Panc1 (cell line): ENCODE measurements around the gene CACNA1C. TPM values are rescaled to one million over a fixed set of nuclear protein-coding genes. Genes with fewer than 3 reads are reported as not detected.

Experiments used
- ATAC-seq: fragments of 200-7000 bp; cut with Tn5 transposase; 2 replicates; pipeline ENCODE4 v1.9.1; 2020; ENCODE audit warnings: mild to moderate bottlenecking, moderate library complexity
- BruUV-seq: library from RNA; stranded (reverse); fragments of 400-500 nt; replicated peaks from 2 replicates; lab custom pipeline; 2021; lab: Mats Ljungman, UMichigan
- CTCF ChIA-PET: fragments of 300-600 bp; sonication (Branson Sonifier 250); formaldehyde crosslinking; loops from one replicate; lab custom pipeline; 2022; ENCODE audit warnings: antibody characterized with exemption; lab: Charles Lee
- POLR2A ChIA-PET: fragments of 300-600 bp; sonication (Branson Sonifier 250); formaldehyde crosslinking; loops from one replicate; lab custom pipeline; 2022; ENCODE audit warnings: antibody characterized with exemption; lab: Charles Lee
- DNase-seq: peaks from one replicate; pipeline ENCODE4 v3.0.0-alpha.2; 2010; ENCODE audit warnings: low read depth, low spot score
- H3K27ac ChIP-seq: 2 replicates; pipeline ENCODE4 v1.5.1; 2011; ENCODE audit warnings: mild to moderate bottlenecking, low read length, inconsistent platforms
- H3K27me3 ChIP-seq: fragments of 200-500 bp; sonication (Bioruptor generic); 2 replicates; pipeline ENCODE4 v1.6.0; 2014; ENCODE audit warnings: low read length, inconsistent platforms; ENCODE audit not compliant: control insufficient read depth, insufficient read depth
- H3K36me3 ChIP-seq: fragments of 200-500 bp; sonication (Bioruptor generic); 2 replicates; pipeline ENCODE4 v1.5.1; 2014; ENCODE audit warnings: inconsistent platforms, mild to moderate bottlenecking, low read length, moderate library complexity; ENCODE audit not compliant: control insufficient read depth, insufficient read depth
- H3K4me1 ChIP-seq: 2 replicates; pipeline ENCODE4 v1.5.1; 2011; ENCODE audit warnings: inconsistent platforms, mild to moderate bottlenecking, low read length, moderate library complexity; ENCODE audit not compliant: control insufficient read depth, insufficient read depth
- H3K4me3 ChIP-seq, 2 experiments: 2 replicates each; pipeline ENCODE4 v1.5.1; 2011 to 2012; ENCODE audit warnings: low read depth in 2 of 2, low read length in 2 of 2, mild to moderate bottlenecking in 2 of 2, inconsistent platforms in 1 of 2, moderate library complexity in 1 of 2
- H3K9me3 ChIP-seq: fragments of 200-500 bp; sonication (Bioruptor generic); 2 replicates; pipeline ENCODE4 v1.5.1; 2014; ENCODE audit warnings: low read depth, mild to moderate bottlenecking, inconsistent platforms, low read length, moderate library complexity; ENCODE audit not compliant: control insufficient read depth, insufficient read depth
- CTCF ChIP-seq: fragments of 450-650 bp; IDR thresholded peaks from 2 replicates; pipeline ENCODE4 v1.5.1; 2017; ENCODE audit warnings: mild to moderate bottlenecking
- POLR2AphosphoS5 ChIP-seq: IDR thresholded peaks from 2 replicates; pipeline ENCODE4 v1.6.1; 2012; ENCODE audit warnings: mild to moderate bottlenecking, low read depth, low read length, moderate library complexity
- REST ChIP-seq, 2 experiments: IDR thresholded peaks; 2 replicates each; pipeline ENCODE4 v1.6.1; 2011 to 2012; ENCODE audit warnings: low read depth in 2 of 2, control low read depth in 1 of 2, low read length in 1 of 2, mild to moderate bottlenecking in 1 of 2, moderate library complexity in 1 of 2; ENCODE audit not compliant: insufficient read depth in 1 of 2
- SIN3A ChIP-seq: IDR thresholded peaks from 2 replicates; pipeline ENCODE4 v1.6.1; 2012; ENCODE audit warnings: low read depth, mild to moderate bottlenecking, low read length, moderate library complexity, borderline replicate concordance; ENCODE audit not compliant: insufficient read depth
- TCF7L2 ChIP-seq: IDR thresholded peaks from 2 replicates; pipeline ENCODE4 v1.6.1; 2011; ENCODE audit warnings: mild to moderate bottlenecking, low read depth, low read length, inconsistent platforms
- in situ Hi-C: cut with HindIII; loops from 2 replicates; pipeline ENCODE4 v1.10.0; 2016; ENCODE audit warnings: low sequenced_read_pairs, low pct_unique_long_range_greater_than_20kb
- intact Hi-C: fragments of 100-400 bp; cut with micrococcal nuclease; formaldehyde crosslinking; loops from one replicate; pipeline ENCODE4 v1.10.0; 2022; ENCODE audit not compliant: unreplicated experiment
- total RNA-seq: library from RNA; stranded (reverse); gene quantifications from one replicate; pipeline ENCODE4 v1.2.1, GENCODE V29; 2021; ENCODE audit not compliant: unreplicated experiment

Gene CACNA1C
- total RNA-seq, 1 experiment from 2014 or later: 0.03 TPM

- TF ChIP-seq POLR2AphosphoS5 (no peak), SIN3A (no peak), TCF7L2 (no peak), REST (IDR thresholded peaks at IDR 0.05; ENCODE audit: insufficient read depth in 1 of 2, low read depth in 2 of 2, low read length in 1 of 2) (no peak), CTCF (no peak)
- DNase-seq (no peak), ATAC-seq (no peak)
- Histone ChIP-seq H3K36me3 (no peaks in the 10 kb centered on the region), H3K4me3 (no peak overlapping the region), H3K27me3 (no peaks in the 10 kb centered on the region; the same call in 1 of the 2 replicates), H3K4me1 (no peaks in the 10 kb centered on the region), H3K9me3 (no peaks in the 10 kb centered on the region), H3K27ac (no peak overlapping the region)
- no TSS peak for BruUV-seq
- in situ Hi-C loops (no loop called here), intact Hi-C loops (no loop called here)
- CTCF ChIA-PET: no interaction called here
- POLR2A ChIA-PET: no interaction called here
Measured at GRCh38 chr12:2541631-2542204, 488.9 kb downstream of the CACNA1C start.

- Histone ChIP-seq H3K9me3 (no peaks in the 10 kb centered on the region), H3K4me1 (no peaks in the 10 kb centered on the region), H3K27ac (no peak overlapping the region), H3K36me3 (no peaks in the 10 kb centered on the region), H3K4me3 (no peak overlapping the region), H3K27me3 (no peaks in the 10 kb centered on the region; the same call in none of the 2 replicates)
- POLR2A ChIA-PET: no interaction called here
- ATAC-seq (no peak), DNase-seq (no peak)
- CTCF ChIA-PET: no interaction called here
- in situ Hi-C loops (no loop called here), intact Hi-C loops (no loop called here)
- no TSS peak for BruUV-seq
- TF ChIP-seq POLR2AphosphoS5 (no peak), CTCF (no peak), TCF7L2 (no peak), REST (IDR thresholded peaks at IDR 0.05; ENCODE audit: insufficient read depth in 1 of 2, low read depth in 2 of 2, low read length in 1 of 2) (no peak)
Measured at GRCh38 chr12:2543801-2544200, 491.0 kb downstream of the CACNA1C start.
